ENCODE results near the gene HTRA1. TPM values are rescaled to one million over a fixed set of nuclear protein-coding genes. Genes with fewer than 3 reads are reported as not detected.

Gene HTRA1
- not detected in 2 replicates for total RNA-seq

DNA sequence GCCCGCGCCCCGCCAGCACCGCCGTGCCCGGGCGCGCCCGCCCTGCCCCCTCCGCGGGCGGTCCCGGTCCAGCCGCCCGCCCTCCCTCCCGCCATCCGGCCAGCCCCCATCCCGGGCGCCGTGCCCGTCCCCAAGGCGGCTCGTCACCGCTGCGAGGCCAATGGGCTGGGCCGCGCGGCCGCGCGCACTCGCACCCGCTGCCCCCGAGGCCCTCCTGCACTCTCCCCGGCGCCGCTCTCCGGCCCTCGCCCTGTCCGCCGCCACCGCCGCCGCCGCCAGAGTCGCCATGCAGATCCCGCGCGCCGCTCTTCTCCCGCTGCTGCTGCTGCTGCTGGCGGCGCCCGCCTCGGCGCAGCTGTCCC is at the start of gene HTRA1:
Gene HTRA1, plus strand, starts transcription at position 187 of the 362 bp plus-strand sequence. Its CDS starts 100 bp downstream, at position 287.
- ATAC-seq (ENCODE audit: low read depth) (no peak), DNase-seq (no peak)
- Mint-ChIP-seq H3K4me3 (peak within 1 kb of the TSS; percentile 56), H3K27me3 (peaks cover 65% of the 10 kb centered on the region), H3K4me1 (peaks cover 14% of the 10 kb centered on the region), H3K9me3 (no peaks in the 10 kb centered on the region), H3K36me3 (ENCODE audit: low read depth) (no peaks in the 10 kb centered on the region), H3K27ac (no peak within 1 kb of the TSS)
- no peak for TF ChIP-seq CTCF (IDR thresholded peaks at IDR 0.05)
- ChIA-PET CTCF (no interaction called here), POLR2A (no interaction called here)
- intact Hi-C loops (cut with micrococcal nuclease), result no loop called here

DNA sequence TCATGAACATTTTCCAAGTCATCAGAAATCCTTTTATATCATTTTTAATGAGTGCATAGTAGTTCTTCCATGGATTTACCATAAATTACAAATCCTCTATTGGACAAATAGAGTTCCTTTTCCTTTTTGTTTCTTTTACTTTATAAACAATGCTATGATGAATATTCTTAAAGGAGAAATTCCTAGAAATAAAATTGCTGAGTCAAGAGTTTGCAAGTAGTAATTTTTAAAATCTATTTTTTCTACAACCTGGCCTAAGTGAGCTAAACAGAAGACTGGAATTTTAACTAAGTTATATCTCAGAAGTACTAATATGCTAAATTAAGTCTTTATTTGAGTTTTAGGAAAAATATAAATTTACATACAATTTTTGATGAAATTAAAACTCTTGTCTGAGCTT is 48.0 kb upstream of the HTRA1 start:
- CTCF ChIA-PET, result no interaction called here
- H3K27me3 Mint-ChIP-seq, result no peaks in the 10 kb centered on the region
- ATAC-seq (ENCODE audit: low read depth) (no peak), DNase-seq (no peak)
- no peak overlapping the region for H3K4me3 Mint-ChIP-seq
- intact Hi-C loops (cut with micrococcal nuclease), result no loop called here
- no peak overlapping the region for H3K27ac Mint-ChIP-seq
- peaks cover 2% of the 10 kb centered on the region for H3K9me3 Mint-ChIP-seq
- peaks cover 51% of the 10 kb centered on the region for H3K36me3 Mint-ChIP-seq (ENCODE audit: low read depth)
- POLR2A ChIA-PET, result interaction anchor here (1.5 kb wide), 1 partner anchor 39 kb away, joined by 4 read pairs; the partner anchor contains the start of gene PLEKHA1
- TF ChIP-seq CTCF (IDR thresholded peaks at IDR 0.05), result no peak
- H3K4me1 Mint-ChIP-seq, result peaks cover 30% of the 10 kb centered on the region

- intact Hi-C loops (cut with micrococcal nuclease), result no loop called here
- DNase-seq, result no peak
- H3K9me3 Mint-ChIP-seq, result peaks cover 2% of the 10 kb centered on the region
- no peaks in the 10 kb centered on the region for H3K27me3 Mint-ChIP-seq
- no peak for ATAC-seq (ENCODE audit: low read depth)
- peaks cover 60% of the 10 kb centered on the region for H3K36me3 Mint-ChIP-seq (ENCODE audit: low read depth)
- H3K27ac Mint-ChIP-seq, result peak overlapping the region; percentile 79
- no peak for TF ChIP-seq CTCF (IDR thresholded peaks at IDR 0.05)
- H3K4me3 Mint-ChIP-seq, result no peak overlapping the region
- H3K4me1 Mint-ChIP-seq, result peaks cover 61% of the 10 kb centered on the region
- POLR2A ChIA-PET, result no interaction called here
- CTCF ChIA-PET, result no interaction called here
Measured at GRCh38 chr10:122417667-122418066, 43.7 kb upstream of the HTRA1 start.

DNA sequence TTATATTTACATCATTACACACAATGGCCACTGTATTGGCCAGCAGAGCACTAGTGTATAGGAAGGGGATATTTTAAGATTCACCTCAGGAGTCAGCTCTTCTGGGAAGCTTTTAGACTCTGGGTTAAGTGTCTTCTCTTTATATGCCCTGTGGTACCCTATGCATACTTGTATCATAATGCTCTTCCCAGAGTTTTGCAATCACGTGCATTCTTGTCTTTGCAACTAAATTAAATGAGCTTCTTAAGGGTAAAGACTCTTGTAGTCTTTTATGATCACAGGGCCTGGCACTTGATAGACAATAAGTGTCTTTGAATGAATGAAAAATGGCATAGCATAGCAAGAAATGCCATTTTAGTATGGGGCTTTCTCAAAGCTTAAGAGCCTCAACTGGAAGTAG is 42.3 kb upstream of the HTRA1 start:
- Mint-ChIP-seq H3K27me3 (no peaks in the 10 kb centered on the region), H3K36me3 (ENCODE audit: low read depth) (peaks cover 56% of the 10 kb centered on the region), H3K4me3 (no peak overlapping the region), H3K27ac (no peak overlapping the region), H3K9me3 (peaks cover 2% of the 10 kb centered on the region), H3K4me1 (peaks cover 67% of the 10 kb centered on the region)
- ATAC-seq (ENCODE audit: low read depth) (no peak), DNase-seq (no peak)
- TF ChIP-seq CTCF (IDR thresholded peaks at IDR 0.05), result no peak
- CTCF ChIA-PET, result interaction anchor here (1.2 kb wide), 1 partner anchor 16 kb away, joined by 6 read pairs; no protein-coding TSS in a partner anchor
- intact Hi-C loops (cut with micrococcal nuclease), result no loop called here
- POLR2A ChIA-PET, result interaction anchor here (0.6 to 1.4 kb wide), 2 partner anchors 44 to 74 kb away, joined by 3 read pairs; partner anchors contain the start of gene PLEKHA1

DNA sequence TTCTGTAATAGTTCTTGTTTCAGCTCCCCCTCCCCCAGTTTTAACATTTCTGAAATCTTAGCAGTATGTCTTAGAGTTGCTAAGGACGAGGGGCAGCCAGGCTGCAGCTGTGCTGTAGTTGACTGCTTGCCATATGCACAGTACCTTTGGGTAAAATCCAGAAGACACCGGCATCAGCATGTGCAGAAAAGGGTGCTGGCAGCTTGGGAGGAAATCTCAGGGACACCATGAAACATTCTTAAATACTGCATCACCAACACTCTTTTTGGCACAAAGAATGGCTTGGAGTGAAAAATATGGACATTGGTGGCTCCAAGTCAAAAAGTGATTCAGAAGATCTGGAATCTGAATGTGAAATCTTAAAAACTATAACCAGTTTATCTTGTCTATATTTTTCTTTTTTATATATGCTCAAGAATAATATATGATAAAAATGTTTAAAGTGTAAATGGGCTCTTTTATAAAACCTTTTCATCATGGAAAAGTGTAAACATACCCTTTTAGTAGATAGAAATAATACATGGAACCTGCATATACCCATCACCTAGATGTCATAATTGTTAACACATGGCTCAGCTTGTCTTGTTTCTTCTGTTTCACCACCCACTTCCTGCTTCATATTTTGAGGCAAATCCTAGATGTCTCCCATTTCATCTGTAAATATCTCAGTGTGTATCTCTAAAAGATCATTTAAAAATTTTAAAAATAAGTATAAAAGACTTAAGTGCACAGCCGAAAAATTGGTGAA is 41.3 kb upstream of the HTRA1 start:
- Mint-ChIP-seq H3K9me3 (peaks cover 2% of the 10 kb centered on the region), H3K4me1 (peaks cover 74% of the 10 kb centered on the region), H3K27me3 (no peaks in the 10 kb centered on the region), H3K36me3 (ENCODE audit: low read depth) (peaks cover 55% of the 10 kb centered on the region), H3K4me3 (no peak overlapping the region), H3K27ac (no peak overlapping the region)
- no peak for DNase-seq
- TF ChIP-seq CTCF (IDR thresholded peaks at IDR 0.05), result no peak
- POLR2A ChIA-PET, result interaction anchor here (1.4 kb wide), 1 partner anchor 45 kb away, joined by 3 read pairs; the partner anchor contains the start of gene PLEKHA1
- no peak for ATAC-seq (ENCODE audit: low read depth)
- intact Hi-C loops (cut with micrococcal nuclease), result no loop called here
- CTCF ChIA-PET, result interaction anchor here (1.2 kb wide), 1 partner anchor 15 kb away, joined by 6 read pairs; no protein-coding TSS in a partner anchor

All from activated B cell treated with CpG ODN at 0.5 μM for 24 hours (primary cell).